Stimulated activated CD4-positive, alpha-beta T cell treated with anti-CD3 and anti-CD28 coated beads, Interleukin-15, amount 100 ng/mL, for 24 hours (primary cell): ENCODE results near the gene LIX1L.
A peak's percentile ranks its signal among the peaks of the same experiment; 100 is the strongest.
"Not testable (repeated sequence)": the region's sequence is repeated elsewhere in the genome, so short reads cannot be mapped to it uniquely, and the experiment has no call there.

Experiments used
- DNase-seq: peaks from one replicate; pipeline ENCODE4 v3.0.0-alpha.2; 2020

Gene LIX1L

DNA sequence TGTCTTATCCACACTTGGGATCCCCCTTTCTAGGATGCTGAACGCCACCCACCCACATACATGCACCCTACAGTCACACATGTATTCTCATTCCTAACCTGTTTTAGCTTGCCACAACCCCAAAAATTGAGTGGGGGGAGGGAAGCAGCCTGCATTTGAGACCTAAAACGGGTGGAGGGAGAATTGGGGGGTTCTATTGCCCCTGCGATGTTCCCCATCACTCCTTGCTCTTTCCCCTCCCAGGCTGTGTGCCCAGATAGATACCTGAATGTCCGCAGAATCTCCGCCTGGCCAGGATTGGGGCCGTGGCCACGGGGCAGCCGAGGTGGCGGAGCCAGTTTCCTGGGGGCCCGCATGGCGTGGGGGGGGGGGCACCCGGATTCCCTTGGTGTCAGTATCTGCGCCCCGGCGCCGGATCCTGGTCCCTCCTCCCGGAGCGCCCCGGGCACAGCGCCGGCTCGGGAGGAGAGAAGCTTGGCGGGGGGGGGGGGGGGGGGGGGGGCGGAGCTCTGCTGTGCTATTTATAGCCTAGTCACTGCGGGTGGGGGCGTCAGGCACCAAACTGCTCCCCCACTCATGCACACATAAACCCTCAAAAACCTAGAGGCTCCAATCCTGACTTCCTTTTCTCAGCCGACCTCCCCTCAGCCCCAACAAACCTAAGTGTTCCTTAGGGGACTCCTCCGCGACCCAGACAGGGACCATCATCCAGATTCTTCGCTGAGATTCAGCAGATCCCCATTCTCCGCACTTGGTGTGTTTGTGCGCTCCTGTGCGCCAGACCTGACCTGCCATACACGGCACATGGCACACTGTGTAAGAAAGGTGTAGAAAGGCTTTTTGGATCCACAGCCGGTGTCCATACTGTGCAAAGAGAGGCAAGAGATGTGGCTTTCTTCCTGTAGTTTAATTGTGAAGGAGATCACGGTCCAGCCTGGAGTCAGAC lies 4.6 kb upstream of the LIX1L start:
- peak; percentile 60 for DNase-seq

- peak; percentile 82 for DNase-seq
Observed at GRCh38 chr1:145961425-145962156, 3.8 kb upstream of the LIX1L start.

GRCh38 chr1:145961109-145961424 lies 3.2 kb upstream of the LIX1L start:
- DNase-seq: peak; percentile 21

DNA sequence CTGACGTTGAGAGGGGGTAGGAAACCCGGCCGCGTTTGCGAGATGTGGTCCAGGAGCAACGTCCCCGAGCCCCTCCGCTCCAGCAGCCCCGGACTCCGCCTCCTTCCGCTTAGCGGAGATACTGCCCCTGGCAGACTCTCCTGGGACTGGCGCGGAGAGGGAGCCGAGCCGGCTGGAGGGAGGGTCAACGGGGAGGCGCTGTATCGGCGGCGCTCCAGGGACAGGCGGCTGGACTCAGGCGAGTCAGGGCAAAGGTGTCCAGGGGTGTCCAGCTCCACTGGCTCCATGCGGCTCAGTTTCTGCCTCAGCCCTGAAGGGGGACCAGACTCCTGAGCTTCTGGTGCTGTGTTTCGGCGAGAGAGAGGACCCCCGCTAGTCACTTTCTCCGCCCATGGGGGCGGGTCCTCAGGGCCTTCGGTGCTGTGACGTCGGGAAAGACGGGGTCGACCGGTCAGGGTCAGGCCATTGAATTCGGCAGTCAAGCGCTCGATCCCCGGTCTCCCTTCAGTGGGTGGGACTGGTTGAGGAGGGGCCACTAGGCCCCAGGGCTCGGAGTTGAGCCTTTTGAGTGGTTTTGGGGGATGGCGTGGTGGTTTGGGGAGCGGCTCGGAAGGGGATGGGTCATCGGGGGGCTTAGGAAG lies 2.8 kb upstream of the LIX1L start:
- peak; percentile 70 for DNase-seq

- DNase-seq: no peak
Observed at GRCh38 chr1:145959957-145960467, 2.2 kb upstream of the LIX1L start.

DNA sequence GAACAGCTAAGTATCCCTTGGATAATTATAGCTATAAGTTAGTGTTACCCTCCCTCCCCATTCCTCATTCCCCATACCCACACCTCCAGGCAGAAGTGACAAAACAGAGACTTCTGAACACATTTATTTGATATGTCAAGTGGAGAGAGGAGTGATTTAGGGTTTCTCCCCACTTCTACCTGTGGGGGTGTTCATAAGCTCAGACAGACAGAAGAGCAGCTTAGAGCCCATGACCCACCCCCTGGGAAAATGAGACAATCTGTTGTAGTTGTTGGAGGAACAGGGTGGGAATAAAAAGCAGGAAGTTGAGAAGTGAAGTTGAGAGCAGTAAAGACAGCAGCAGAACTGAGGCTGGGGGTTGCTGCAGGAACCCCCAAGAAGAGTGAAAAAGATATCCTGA lies 1.5 kb upstream of the LIX1L start:
- DNase-seq: no peak

- no peak for DNase-seq
Observed at GRCh38 chr1:145958734-145959133, 917 bp upstream of the LIX1L start.

GRCh38 chr1:145956781-145957442 lies 905 bp downstream of the LIX1L start:
- DNase-seq: no peak

DNA sequence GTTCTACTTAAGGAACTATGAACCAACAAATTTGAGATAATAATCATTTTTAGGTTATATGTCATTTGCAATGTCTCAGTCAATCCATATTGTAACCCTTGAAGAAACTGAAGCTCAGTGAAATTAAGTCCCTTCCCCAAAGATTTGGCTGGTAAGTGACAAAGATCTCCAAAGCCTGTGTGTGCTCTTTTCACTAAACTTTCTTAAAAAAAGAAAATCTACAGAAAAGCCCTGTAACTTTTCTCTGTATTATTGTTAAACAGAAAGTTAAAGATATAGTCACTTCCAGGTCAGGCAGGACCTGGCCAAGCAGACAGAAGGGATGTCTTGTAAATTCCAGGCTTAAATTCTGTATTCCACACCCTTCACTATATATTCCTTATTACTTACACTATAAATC lies 1.5 kb downstream of the LIX1L start:
- DNase-seq: no peak

DNA sequence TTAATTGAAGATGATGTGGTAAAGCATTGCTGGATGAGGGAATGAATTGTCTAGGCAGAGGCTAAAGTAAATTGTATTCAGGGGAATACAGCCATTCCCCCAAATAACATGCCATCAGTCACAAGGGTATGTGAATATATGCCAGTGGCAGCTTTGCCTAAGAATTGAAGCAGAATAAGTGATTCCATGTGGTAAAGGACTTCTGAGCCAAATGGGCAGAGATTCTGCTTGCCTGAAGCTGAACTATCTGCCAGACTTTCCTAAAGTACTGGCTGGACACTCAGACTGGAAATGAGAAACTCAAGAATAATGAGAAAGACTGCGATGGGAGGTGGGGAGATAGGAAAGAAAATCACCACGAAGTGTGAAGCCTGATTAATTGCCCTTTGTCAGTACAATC lies 2.4 kb downstream of the LIX1L start:
- DNase-seq: no peak

DNA sequence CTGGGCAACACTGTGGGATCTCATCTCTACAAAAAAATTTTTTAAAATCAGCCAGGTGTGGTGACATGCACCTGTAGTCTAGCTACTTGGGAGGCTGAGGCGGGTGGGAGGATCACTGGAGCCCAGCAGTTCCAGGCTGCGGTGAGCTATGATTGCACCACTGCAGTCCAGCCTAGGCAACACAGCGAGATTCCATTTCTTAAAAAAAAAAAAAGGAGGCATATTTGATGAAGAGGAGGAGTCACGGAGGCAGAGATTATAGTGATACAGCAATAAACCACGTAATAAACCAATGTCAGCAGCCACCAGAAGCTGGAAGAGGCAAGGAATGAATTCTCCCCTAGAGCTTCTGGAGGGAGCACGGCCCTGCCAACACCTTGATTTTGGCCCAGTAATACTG lies 4.0 kb downstream of the LIX1L start:
- DNase-seq: no peak

- no peak for DNase-seq
Observed at GRCh38 chr1:145952903-145953302, 4.9 kb downstream of the LIX1L start.

DNA sequence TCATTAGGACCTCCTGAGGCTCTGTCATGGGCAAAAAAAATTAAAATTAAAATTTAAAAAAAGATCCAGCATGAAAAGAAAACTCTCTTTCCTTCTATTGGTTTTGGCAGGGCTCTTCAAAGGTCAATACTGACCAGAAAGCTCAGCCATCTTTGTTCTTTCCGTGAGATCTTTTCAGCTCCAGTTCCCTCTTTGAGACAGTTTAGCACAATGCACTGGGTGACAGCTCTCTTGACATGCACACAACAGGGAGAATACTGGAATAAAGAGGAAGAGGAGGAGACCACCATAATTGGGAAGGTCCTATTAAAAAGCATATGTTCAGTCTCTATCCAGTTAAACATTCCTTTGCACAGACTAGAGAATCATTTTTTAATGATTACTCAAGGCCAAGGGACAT lies 6.3 kb downstream of the LIX1L start:
- no peak for DNase-seq

DNA sequence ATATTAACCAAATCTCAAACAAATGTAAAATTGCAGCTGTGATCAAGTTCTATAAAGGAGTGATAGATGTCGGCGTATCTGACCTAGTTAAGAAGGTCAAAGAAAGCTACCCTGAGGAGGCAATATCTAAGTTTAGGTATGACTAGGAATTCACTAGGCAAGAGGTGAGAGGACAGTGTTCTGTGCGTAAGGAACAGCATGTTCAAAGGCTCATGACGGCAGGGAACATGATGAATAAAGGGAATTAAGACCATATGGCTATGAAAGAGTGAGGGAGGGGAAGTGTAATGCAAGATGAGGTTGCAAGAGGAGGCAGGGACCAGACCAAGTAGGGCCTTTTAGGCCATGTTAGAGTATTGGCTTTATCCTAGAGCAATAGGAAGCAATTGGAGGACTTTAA lies 8.6 kb downstream of the LIX1L start:
- no peak for DNase-seq

DNA sequence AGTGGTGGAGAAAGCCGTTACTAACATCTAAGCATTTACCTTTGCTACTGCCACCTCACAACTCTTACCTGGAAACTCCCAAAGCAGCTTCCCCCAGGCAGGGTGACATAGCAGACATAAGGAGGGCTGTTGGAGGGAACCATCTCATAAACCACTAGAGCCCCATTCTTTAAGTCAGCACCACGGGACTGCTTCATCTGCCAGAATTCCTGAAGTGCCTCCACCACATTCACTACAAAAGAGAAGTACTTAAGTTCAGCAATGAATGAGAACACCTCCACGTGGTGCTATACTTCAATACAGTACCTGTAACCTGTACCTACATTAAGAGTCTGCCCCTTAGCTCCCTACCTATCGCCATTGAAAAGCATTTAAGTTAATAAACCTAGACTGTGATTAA lies 10.3 kb downstream of the LIX1L start:
- DNase-seq: no peak

GRCh38 chr1:145946477-145946986 lies 11.3 kb downstream of the LIX1L start:
- DNase-seq: no peak

- DNase-seq: no peak
Observed at GRCh38 chr1:145944532-145944931, 13.3 kb downstream of the LIX1L start.

DNA sequence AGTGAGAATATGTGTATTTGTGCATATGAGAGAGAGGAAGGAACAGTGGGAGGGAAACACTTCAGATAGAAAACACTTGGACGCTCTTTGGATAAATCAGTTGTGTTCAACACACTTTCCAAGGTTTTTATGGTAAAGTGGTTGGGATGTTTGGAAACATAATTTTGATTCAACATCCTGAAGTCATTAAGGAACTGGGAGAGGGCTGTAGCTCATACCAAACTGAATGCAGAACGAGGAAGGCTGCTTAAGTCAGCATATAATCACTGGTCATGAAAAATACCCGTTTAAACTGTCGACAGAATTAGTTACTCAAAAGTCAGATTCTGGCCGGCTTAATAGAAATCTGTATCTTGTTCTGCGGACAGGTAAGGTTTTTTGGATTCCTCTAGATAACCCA lies 14.9 kb downstream of the LIX1L start:
- no peak for DNase-seq

- no peak for DNase-seq
Observed at GRCh38 chr1:145942405-145942804, 15.4 kb downstream of the LIX1L start.

DNA sequence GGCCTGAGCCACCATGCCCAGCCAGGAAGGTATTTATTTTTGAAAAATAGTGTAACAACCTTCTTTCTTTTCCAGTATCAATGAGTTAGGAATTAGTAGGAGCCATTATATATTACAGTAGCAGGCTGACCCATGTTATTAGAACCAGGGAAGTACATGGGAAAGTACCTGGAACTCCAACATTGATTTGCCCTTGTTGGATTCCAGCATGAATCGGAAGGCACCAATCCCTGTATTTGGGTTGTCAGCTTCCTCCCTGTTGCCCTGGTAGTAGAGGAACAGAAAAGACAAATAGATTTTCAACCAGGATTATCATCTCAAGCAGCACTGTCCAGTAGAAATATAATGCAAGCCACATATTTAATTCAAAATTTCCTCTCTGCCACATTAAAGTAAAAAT lies 20.4 kb downstream of the LIX1L start:
- DNase-seq: no peak

DNA sequence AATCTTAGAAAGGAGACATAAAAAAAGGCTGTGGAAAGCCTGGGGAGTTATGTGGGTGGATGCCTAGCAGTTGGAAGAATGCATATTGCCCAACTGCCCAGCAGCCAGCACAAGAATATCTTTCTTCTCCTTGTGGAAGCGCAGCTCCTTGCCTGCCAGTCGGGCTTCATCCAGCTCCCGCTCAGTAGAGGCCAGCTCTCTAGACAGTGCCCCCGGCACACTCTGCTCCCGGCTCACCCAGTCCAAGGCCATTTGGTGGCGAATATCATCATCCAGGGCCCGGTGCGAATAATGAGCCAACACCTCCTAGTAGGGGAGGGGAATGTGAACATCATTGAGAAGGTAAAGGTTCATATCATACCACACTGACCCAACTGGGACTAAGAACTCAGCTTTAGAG lies 21.6 kb downstream of the LIX1L start:
- DNase-seq: no peak

DNA sequence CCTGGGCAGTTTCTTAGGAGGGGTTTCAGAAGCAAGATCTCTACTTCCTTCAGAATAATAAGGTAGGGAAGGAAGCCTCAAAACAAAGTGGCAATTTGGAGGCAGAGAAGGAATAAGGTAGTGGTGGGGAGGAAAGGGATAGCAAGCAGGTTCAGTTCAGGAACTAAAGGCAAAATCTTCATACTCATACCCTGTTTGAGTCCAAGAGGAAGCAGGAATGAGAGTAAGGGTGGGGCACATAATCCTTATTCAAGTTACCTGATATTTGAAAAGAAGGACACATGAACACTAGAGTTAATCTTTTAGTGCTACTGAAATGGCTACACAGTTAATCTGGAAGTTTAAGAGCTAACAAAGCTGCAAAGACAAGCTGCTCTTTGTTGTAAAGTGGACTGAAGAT lies 22.1 kb downstream of the LIX1L start:
- no peak for DNase-seq

GRCh38 chr1:145932522-145933009 lies 25.3 kb downstream of the LIX1L start:
- not testable (repeated sequence) for DNase-seq
